ENCODE data around the gene TBC1D24.

Gene TBC1D24

GRCh38 chr16:2482249-2482648, 7.3 kb downstream of the TBC1D24 start:
- Histone ChIP-seq H3K27me3 (ENCODE audit: control insufficient read depth, insufficient read depth, low read length) (no peaks in the 10 kb centered on the region), H3K4me3 (ENCODE audit: low read length) (no peak overlapping the region), H3K9me3 (ENCODE audit: control insufficient read depth, low read length) (no peaks in the 10 kb centered on the region), H3K4me1 (ENCODE audit: control insufficient read depth, insufficient read depth, low read length) (peaks cover 5% of the 10 kb centered on the region), H3K9ac (ENCODE audit: low read length) (no peak overlapping the region), H3K36me3 (ENCODE audit: control insufficient read depth, insufficient read depth, low read length) (no peaks in the 10 kb centered on the region)

GRCh38 chr16:2482708-2483534, 8.0 kb downstream of the TBC1D24 start:
- Histone ChIP-seq H3K4me3 (ENCODE audit: low read length) (no peak overlapping the region), H3K9ac (ENCODE audit: low read length) (peak overlapping the region; percentile 39), H3K4me1 (ENCODE audit: control insufficient read depth, insufficient read depth, low read length) (peaks cover 7% of the 10 kb centered on the region), H3K36me3 (ENCODE audit: control insufficient read depth, insufficient read depth, low read length) (no peaks in the 10 kb centered on the region), H3K27me3 (ENCODE audit: control insufficient read depth, insufficient read depth, low read length) (no peaks in the 10 kb centered on the region), H3K9me3 (ENCODE audit: control insufficient read depth, low read length) (no peaks in the 10 kb centered on the region)

- Histone ChIP-seq H3K9ac (ENCODE audit: low read length) (no peak overlapping the region), H3K4me3 (ENCODE audit: low read length) (no peak overlapping the region), H3K36me3 (ENCODE audit: control insufficient read depth, insufficient read depth, low read length) (no peaks in the 10 kb centered on the region), H3K9me3 (ENCODE audit: control insufficient read depth, low read length) (no peaks in the 10 kb centered on the region), H3K27me3 (ENCODE audit: control insufficient read depth, insufficient read depth, low read length) (no peaks in the 10 kb centered on the region), H3K4me1 (ENCODE audit: control insufficient read depth, insufficient read depth, low read length) (peaks cover 7% of the 10 kb centered on the region)
Measured at GRCh38 chr16:2483939-2484897, 9.3 kb downstream of the TBC1D24 start.

- Histone ChIP-seq H3K9me3 (ENCODE audit: control insufficient read depth, low read length) (no peaks in the 10 kb centered on the region), H3K36me3 (ENCODE audit: control insufficient read depth, insufficient read depth, low read length) (no peaks in the 10 kb centered on the region), H3K9ac (ENCODE audit: low read length) (no peak overlapping the region), H3K27me3 (ENCODE audit: control insufficient read depth, insufficient read depth, low read length) (no peaks in the 10 kb centered on the region), H3K4me1 (ENCODE audit: control insufficient read depth, insufficient read depth, low read length) (peaks cover 7% of the 10 kb centered on the region), H3K4me3 (ENCODE audit: low read length) (no peak overlapping the region)
Measured at GRCh38 chr16:2484898-2485508, 10.1 kb downstream of the TBC1D24 start.

GRCh38 chr16:2485811-2486507, 11.0 kb downstream of the TBC1D24 start:
- Histone ChIP-seq H3K4me3 (ENCODE audit: low read length) (no peak overlapping the region), H3K36me3 (ENCODE audit: control insufficient read depth, insufficient read depth, low read length) (no peaks in the 10 kb centered on the region), H3K4me1 (ENCODE audit: control insufficient read depth, insufficient read depth, low read length) (peaks cover 7% of the 10 kb centered on the region), H3K9ac (ENCODE audit: low read length) (no peak overlapping the region), H3K9me3 (ENCODE audit: control insufficient read depth, low read length) (no peaks in the 10 kb centered on the region), H3K27me3 (ENCODE audit: control insufficient read depth, insufficient read depth, low read length) (no peaks in the 10 kb centered on the region)

GRCh38 chr16:2486645-2487516, 12.0 kb downstream of the TBC1D24 start:
- H3K4me1 ChIP-seq (ENCODE audit: control insufficient read depth, insufficient read depth, low read length): peaks cover 7% of the 10 kb centered on the region
- H3K9ac ChIP-seq (ENCODE audit: low read length): peak overlapping the region; percentile 25
- no peaks in the 10 kb centered on the region for H3K27me3 ChIP-seq (ENCODE audit: control insufficient read depth, insufficient read depth, low read length)
- no peak overlapping the region for H3K4me3 ChIP-seq (ENCODE audit: low read length)
- H3K9me3 ChIP-seq (ENCODE audit: control insufficient read depth, low read length): no peaks in the 10 kb centered on the region
- no peaks in the 10 kb centered on the region for H3K36me3 ChIP-seq (ENCODE audit: control insufficient read depth, insufficient read depth, low read length)

- Histone ChIP-seq H3K9ac (ENCODE audit: low read length) (peak overlapping the region; percentile 25), H3K9me3 (ENCODE audit: control insufficient read depth, low read length) (no peaks in the 10 kb centered on the region)
Measured at GRCh38 chr16:2487517-2487842, 12.6 kb downstream of the TBC1D24 start.

GRCh38 chr16:2487903-2488531, 13.1 kb downstream of the TBC1D24 start:
- H3K9ac ChIP-seq (ENCODE audit: low read length): no peak overlapping the region

More at GRCh38 chr16:2487517-2487842, 12.6 kb downstream of the TBC1D24 start:
- Histone ChIP-seq H3K4me3 (ENCODE audit: low read length) (no peak overlapping the region), H3K36me3 (ENCODE audit: control insufficient read depth, insufficient read depth, low read length) (no peaks in the 10 kb centered on the region), H3K27me3 (ENCODE audit: control insufficient read depth, insufficient read depth, low read length) (no peaks in the 10 kb centered on the region), H3K4me1 (ENCODE audit: control insufficient read depth, insufficient read depth, low read length) (peaks cover 7% of the 10 kb centered on the region)

GRCh38 chr16:2489581-2489980, 14.7 kb downstream of the TBC1D24 start:
- H3K36me3 ChIP-seq (ENCODE audit: control insufficient read depth, insufficient read depth, low read length): no peaks in the 10 kb centered on the region
- peaks cover 7% of the 10 kb centered on the region for H3K4me1 ChIP-seq (ENCODE audit: control insufficient read depth, insufficient read depth, low read length)
- no peak overlapping the region for H3K4me3 ChIP-seq (ENCODE audit: low read length)
- no peaks in the 10 kb centered on the region for H3K9me3 ChIP-seq (ENCODE audit: control insufficient read depth, low read length)
- H3K27me3 ChIP-seq (ENCODE audit: control insufficient read depth, insufficient read depth, low read length): no peaks in the 10 kb centered on the region
- no peak overlapping the region for H3K9ac ChIP-seq (ENCODE audit: low read length)

More at GRCh38 chr16:2487903-2488531, 13.1 kb downstream of the TBC1D24 start:
- H3K4me3 ChIP-seq (ENCODE audit: low read length): no peak overlapping the region
- no peaks in the 10 kb centered on the region for H3K27me3 ChIP-seq (ENCODE audit: control insufficient read depth, insufficient read depth, low read length)
- no peaks in the 10 kb centered on the region for H3K9me3 ChIP-seq (ENCODE audit: control insufficient read depth, low read length)
- H3K4me1 ChIP-seq (ENCODE audit: control insufficient read depth, insufficient read depth, low read length): peaks cover 7% of the 10 kb centered on the region
- H3K36me3 ChIP-seq (ENCODE audit: control insufficient read depth, insufficient read depth, low read length): no peaks in the 10 kb centered on the region

- no peak overlapping the region for H3K9ac ChIP-seq (ENCODE audit: low read length)
- no peaks in the 10 kb centered on the region for H3K36me3 ChIP-seq (ENCODE audit: control insufficient read depth, insufficient read depth, low read length)
- H3K4me3 ChIP-seq (ENCODE audit: low read length): no peak overlapping the region
Measured at GRCh38 chr16:2490190-2491105, 15.5 kb downstream of the TBC1D24 start.

More at GRCh38 chr16:2490190-2491105, 15.5 kb downstream of the TBC1D24 start:
- H3K9me3 ChIP-seq (ENCODE audit: control insufficient read depth, low read length): no peaks in the 10 kb centered on the region
- peaks cover 7% of the 10 kb centered on the region for H3K4me1 ChIP-seq (ENCODE audit: control insufficient read depth, insufficient read depth, low read length)
- no peaks in the 10 kb centered on the region for H3K27me3 ChIP-seq (ENCODE audit: control insufficient read depth, insufficient read depth, low read length)

All from mucosa of stomach (tissue), 1 donor.